Gastrocnemius medialis (tissue), 4 donors: ENCODE measurements around the gene RAD23A. TPM values are rescaled to one million over a fixed set of nuclear protein-coding genes. Genes with fewer than 3 reads are reported as not detected.

Experiments used
- ATAC-seq, 2 donors: fragments of 150-250 bp; one replicate each; pipeline ENCODE4 v1.9.1; 2016
- DNase-seq, 2 donors: peaks; one replicate each; pipeline ENCODE4 v3.0.0-alpha.2; 2019
- H3K27ac ChIP-seq, 4 donors: fragments of 200-600 bp; sonication (generic); 1 replicate in 1 of 4; 2 replicates in 3 of 4; pipeline ENCODE4 v1.5.1; 2016 to 2018; ENCODE audit warnings: mild to moderate bottlenecking in 2 of 4, moderate library complexity in 1 of 4
- H3K27me3 ChIP-seq, 3 donors: fragments of 200-600 bp; sonication (generic) in 2 of 3; 1 replicate in 1 of 3; 2 replicates in 2 of 3; pipeline versions ENCODE4 v1.5.1 to v1.6.0; 2016 to 2019; ENCODE audit warnings: mild to moderate bottlenecking in 1 of 3, moderate library complexity in 1 of 3
- H3K36me3 ChIP-seq, 2 donors: fragments of 200-600 bp; sonication (generic) in 1 of 2; one replicate each; pipeline ENCODE4 v1.5.1; 2017 to 2018
- H3K4me1 ChIP-seq, 2 donors: fragments of 200-600 bp; sonication (generic) in 1 of 2; one replicate each; pipeline ENCODE4 v1.5.1; 2016 to 2017; ENCODE audit warnings: mild to moderate bottlenecking in 2 of 2
- H3K4me3 ChIP-seq, 4 donors: fragments of 200-600 bp; sonication (generic) in 3 of 4; 1 replicate in 1 of 4; 2 replicates in 3 of 4; pipeline ENCODE4 v1.5.1; 2016 to 2019; ENCODE audit warnings: mild to moderate bottlenecking in 2 of 4
- H3K9me3 ChIP-seq, 3 donors: fragments of 200-600 bp; sonication (generic) in 2 of 3; 1 replicate in 1 of 3; 2 replicates in 2 of 3; pipeline ENCODE4 v1.5.1; 2016 to 2019
- POLR2A ChIP-seq, 2 donors: fragments of 450-650 bp; IDR thresholded peaks; one replicate each; pipeline ENCODE4 v1.6.1; 2017; ENCODE audit warnings: antibody characterized with exemption in 2 of 2, mild to moderate bottlenecking in 2 of 2, moderate library complexity in 2 of 2
- in situ Hi-C, 4 donors: fragments of 200-750 bp; cut with MboI; loops; one replicate each; pipeline versions ENCODE4 v1.15.0 to v1.8.0; 2017; ENCODE audit warnings: low sequenced_read_pairs in 4 of 4
- intact Hi-C: fragments of 100-400 bp; cut with DNase I; formaldehyde crosslinking; loops from one replicate; pipeline ENCODE4 v1.15.1; 2023; ENCODE audit warnings: low total_unique reads
- total RNA-seq, 4 donors: library from RNA; depleted of rRNA; stranded (reverse); fragments of >200 nt; gene quantifications; one replicate each; pipeline versions ENCODE4 v1.1.0 to v1.2.3, GENCODE V29; 2016
- TF ChIP-seq, protein P1 (sequence below), 5 experiments: fragments of 450-650 bp in 3 of 5; fragments of 200-600 bp in 2 of 5; sonication (generic) in 2 of 5; IDR thresholded peaks in 4 of 5; conservative IDR thresholded peaks in 1 of 5; 1 replicate in 4 of 5; 2 replicates in 1 of 5; pipeline ENCODE4 v1.5.1; 2016 to 2019; ENCODE audit warnings: antibody characterized with exemption in 5 of 5, mild to moderate bottlenecking in 3 of 5, moderate library complexity in 3 of 5

Gene RAD23A
- total RNA-seq, 4 donors from 2014 or later: 618 to 949 (median 780) TPM

DNA sequence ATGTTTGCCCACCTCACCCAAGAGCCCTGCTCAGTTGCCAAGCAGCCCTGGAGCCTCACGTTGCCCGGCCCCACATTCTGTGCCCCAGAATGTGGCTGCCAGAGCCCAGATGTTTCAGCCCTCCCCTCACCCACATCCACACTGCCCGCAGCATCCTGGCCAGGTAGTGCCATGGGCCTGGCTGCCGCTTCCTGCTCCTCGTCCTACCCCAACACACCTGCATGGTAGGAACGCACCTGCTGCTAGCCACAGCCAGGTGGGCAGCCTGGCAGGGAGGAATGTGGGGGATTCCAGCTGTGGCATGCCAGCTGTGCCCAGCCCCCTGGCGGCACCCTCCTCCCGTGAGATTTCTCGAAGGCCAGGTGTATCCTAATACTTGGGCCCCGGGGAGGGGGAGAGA, 42.1 kb downstream of the RAD23A start:
- H3K4me1 ChIP-seq: peaks cover 18 to 20% of the 10 kb centered on the region in 2 donors
- no peaks in the 10 kb centered on the region for H3K9me3 ChIP-seq
- no peaks in the 10 kb centered on the region for H3K36me3 ChIP-seq
- no peaks in the 10 kb centered on the region for H3K27me3 ChIP-seq
- intact Hi-C loops: no loop called here
- no peak overlapping the region for H3K27ac ChIP-seq
- TF ChIP-seq, protein P1, sequence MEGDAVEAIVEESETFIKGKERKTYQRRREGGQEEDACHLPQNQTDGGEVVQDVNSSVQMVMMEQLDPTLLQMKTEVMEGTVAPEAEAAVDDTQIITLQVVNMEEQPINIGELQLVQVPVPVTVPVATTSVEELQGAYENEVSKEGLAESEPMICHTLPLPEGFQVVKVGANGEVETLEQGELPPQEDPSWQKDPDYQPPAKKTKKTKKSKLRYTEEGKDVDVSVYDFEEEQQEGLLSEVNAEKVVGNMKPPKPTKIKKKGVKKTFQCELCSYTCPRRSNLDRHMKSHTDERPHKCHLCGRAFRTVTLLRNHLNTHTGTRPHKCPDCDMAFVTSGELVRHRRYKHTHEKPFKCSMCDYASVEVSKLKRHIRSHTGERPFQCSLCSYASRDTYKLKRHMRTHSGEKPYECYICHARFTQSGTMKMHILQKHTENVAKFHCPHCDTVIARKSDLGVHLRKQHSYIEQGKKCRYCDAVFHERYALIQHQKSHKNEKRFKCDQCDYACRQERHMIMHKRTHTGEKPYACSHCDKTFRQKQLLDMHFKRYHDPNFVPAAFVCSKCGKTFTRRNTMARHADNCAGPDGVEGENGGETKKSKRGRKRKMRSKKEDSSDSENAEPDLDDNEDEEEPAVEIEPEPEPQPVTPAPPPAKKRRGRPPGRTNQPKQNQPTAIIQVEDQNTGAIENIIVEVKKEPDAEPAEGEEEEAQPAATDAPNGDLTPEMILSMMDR (IDR thresholded peaks at IDR 0.05 in 4 of 5, conservative IDR thresholded peaks at IDR 0.05 in 1 of 5): no peak
- TF ChIP-seq POLR2A (IDR thresholded peaks at IDR 0.05): no peak
- no peak overlapping the region for H3K4me3 ChIP-seq
- ATAC-seq (no peak), DNase-seq (no peak)
- in situ Hi-C loops: loop anchor here in 3 of 4 donors (10.0 kb wide), 2 partner anchors 47 to 107 kb away; no protein-coding TSS in a partner anchor

DNA sequence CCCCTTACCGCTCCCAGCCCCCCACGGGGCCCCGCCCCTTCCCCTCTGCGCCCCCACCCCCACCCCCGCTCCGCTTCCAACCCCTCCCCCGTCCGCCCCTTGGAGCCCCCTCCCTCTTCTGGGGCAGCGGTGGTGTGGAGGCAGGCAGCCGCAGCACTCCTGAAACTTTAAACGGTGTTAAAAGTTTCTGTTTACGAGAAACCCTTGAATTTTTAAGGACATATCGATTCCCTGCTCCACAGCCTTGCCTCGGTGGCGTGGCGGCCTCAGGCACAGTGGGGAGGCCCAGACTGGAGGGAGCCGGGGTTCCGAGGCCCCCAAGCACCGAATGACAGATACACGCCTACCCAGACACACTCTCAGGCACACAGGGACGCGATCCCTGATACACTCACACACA, 44.8 kb downstream of the RAD23A start:
- Histone ChIP-seq H3K4me3 (no peak overlapping the region), H3K9me3 (no peaks in the 10 kb centered on the region), H3K27ac (no peak overlapping the region), H3K4me1 (peaks cover 0 to 4% of the 10 kb centered on the region in 2 donors), H3K36me3 (no peaks in the 10 kb centered on the region), H3K27me3 (no peaks in the 10 kb centered on the region)
- in situ Hi-C loops (no loop called here), intact Hi-C loops (no loop called here)
- TF ChIP-seq, protein P1 (IDR thresholded peaks at IDR 0.05 in 4 of 5, conservative IDR thresholded peaks at IDR 0.05 in 1 of 5): no peak
- TF ChIP-seq POLR2A (IDR thresholded peaks at IDR 0.05): no peak
- ATAC-seq: no peak
- DNase-seq: no peak

DNA sequence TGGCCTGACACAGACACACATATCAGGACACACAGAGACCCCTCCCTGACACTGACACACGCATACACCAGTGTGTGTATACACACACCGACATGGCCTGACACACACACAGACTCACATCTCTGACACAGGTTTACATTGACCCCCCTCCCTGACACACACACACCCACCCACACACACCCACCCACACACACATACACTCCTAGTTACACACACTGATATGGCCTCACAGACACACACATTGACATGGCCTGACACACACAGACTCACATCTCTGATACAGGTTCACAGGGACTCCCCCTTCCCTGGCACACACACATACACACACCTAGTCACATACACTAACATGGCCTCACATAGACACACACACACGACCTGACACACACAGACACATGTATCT, 45.2 kb downstream of the RAD23A start:
- TF ChIP-seq POLR2A (IDR thresholded peaks at IDR 0.05): no peak
- TF ChIP-seq, protein P1 (IDR thresholded peaks at IDR 0.05 in 4 of 5, conservative IDR thresholded peaks at IDR 0.05 in 1 of 5): no peak
- no peak for DNase-seq
- Histone ChIP-seq H3K27me3 (no peaks in the 10 kb centered on the region), H3K4me1 (peaks cover 0 to under 1% of the 10 kb centered on the region in 2 donors), H3K4me3 (no peak overlapping the region), H3K9me3 (no peaks in the 10 kb centered on the region), H3K36me3 (no peaks in the 10 kb centered on the region), H3K27ac (no peak overlapping the region)
- no peak for ATAC-seq
- intact Hi-C loops (no loop called here), in situ Hi-C loops (no loop called here)

DNA sequence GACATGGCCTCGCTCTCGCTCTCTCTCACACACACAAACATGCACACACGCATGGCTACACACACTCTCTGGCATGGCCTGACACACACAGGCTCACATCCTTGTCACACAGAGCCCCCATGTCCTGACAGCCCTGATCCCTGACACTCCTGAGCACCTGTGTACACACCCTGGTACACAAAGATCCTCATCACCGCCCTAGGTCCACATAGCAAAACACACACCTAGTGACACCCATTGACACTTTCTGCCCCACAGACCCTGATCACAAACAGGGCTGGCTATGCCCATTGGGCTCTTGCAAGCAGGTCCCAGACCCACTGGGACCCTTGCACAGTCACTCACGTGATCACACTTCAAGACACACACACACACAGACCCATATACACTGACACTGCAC, 45.6 kb downstream of the RAD23A start:
- no peak for ATAC-seq
- no peaks in the 10 kb centered on the region for H3K4me1 ChIP-seq
- TF ChIP-seq, protein P1 (IDR thresholded peaks at IDR 0.05 in 4 of 5, conservative IDR thresholded peaks at IDR 0.05 in 1 of 5): no peak
- TF ChIP-seq POLR2A (IDR thresholded peaks at IDR 0.05): no peak
- no peak overlapping the region for H3K27ac ChIP-seq
- H3K27me3 ChIP-seq: no peaks in the 10 kb centered on the region
- no peak overlapping the region for H3K4me3 ChIP-seq
- H3K9me3 ChIP-seq: no peaks in the 10 kb centered on the region
- intact Hi-C loops (no loop called here), in situ Hi-C loops (no loop called here)
- no peak for DNase-seq
- H3K36me3 ChIP-seq: no peaks in the 10 kb centered on the region

DNA sequence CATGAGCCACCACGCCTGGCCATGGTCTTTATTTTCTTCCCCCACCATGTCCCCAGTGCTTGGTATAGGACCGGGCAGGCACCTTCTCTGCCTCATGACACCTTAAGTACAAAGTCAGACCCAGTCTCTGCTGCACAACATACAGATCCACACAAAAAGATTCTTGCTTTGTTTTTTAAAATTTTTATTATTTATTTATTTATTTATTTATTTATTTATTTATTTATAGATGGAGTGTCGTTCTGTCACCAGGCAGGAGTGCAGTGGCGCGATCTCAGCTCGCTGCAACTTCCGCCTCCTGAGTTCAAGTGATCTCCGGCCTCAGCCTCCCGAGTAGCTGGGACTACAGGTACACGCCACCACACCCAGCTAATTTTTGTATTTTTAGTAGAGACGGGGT, 47.1 kb downstream of the RAD23A start:
- no peaks in the 10 kb centered on the region for H3K36me3 ChIP-seq
- H3K9me3 ChIP-seq: no peaks in the 10 kb centered on the region
- ATAC-seq (no peak), DNase-seq (no peak)
- H3K4me1 ChIP-seq: peaks cover 10 to 13% of the 10 kb centered on the region in 2 donors
- H3K27me3 ChIP-seq: no peaks in the 10 kb centered on the region
- no peak overlapping the region for H3K4me3 ChIP-seq
- H3K27ac ChIP-seq: peak overlapping the region in 2 of 4 donors; percentile 79 to 96
- in situ Hi-C loops (no loop called here), intact Hi-C loops (no loop called here)
- TF ChIP-seq, protein P1 (IDR thresholded peaks at IDR 0.05 in 4 of 5, conservative IDR thresholded peaks at IDR 0.05 in 1 of 5): no peak
